Karpas-422 (cell line): ENCODE measurements around the gene PITPNM1. TPM values are rescaled to one million over a fixed set of nuclear protein-coding genes. Genes with fewer than 3 reads are reported as not detected.
"Not testable (repeated sequence)": the region's sequence is repeated elsewhere in the genome, so short reads cannot be mapped to it uniquely, and the experiment has no call there.

Source experiments
- DNase-seq: peaks from one replicate; pipeline ENCODE4 v3.0.0-alpha.2; 2015
- H2AFZ ChIP-seq: fragments of 200-600 bp; sonication (generic); 2 replicates; pipeline ENCODE4 v1.6.1; 2014; ENCODE audit warnings: antibody characterized with exemption, low read length, mixed read lengths
- H3K27ac ChIP-seq: fragments of 200-600 bp; sonication (generic); 2 replicates; pipeline ENCODE4 v1.5.1; 2014; ENCODE audit warnings: mild to moderate bottlenecking, low read length, moderate library complexity
- H3K27me3 ChIP-seq: fragments of 200-600 bp; sonication (generic); 2 replicates; pipeline ENCODE4 v1.6.1; 2014; ENCODE audit warnings: low read length, mixed read lengths
- H3K36me3 ChIP-seq: fragments of 200-600 bp; sonication (generic); 2 replicates; pipeline ENCODE4 v1.6.1; 2014; ENCODE audit warnings: low read length, mixed read lengths; ENCODE audit not compliant: insufficient read depth
- H3K4me1 ChIP-seq: fragments of 200-600 bp; sonication (generic); 2 replicates; pipeline ENCODE4 v1.6.1; 2014; ENCODE audit warnings: mild to moderate bottlenecking, low read length, mixed read lengths
- H3K4me2 ChIP-seq: fragments of 200-600 bp; sonication (generic); 2 replicates; pipeline ENCODE4 v1.6.1; 2014; ENCODE audit warnings: low read length, low read depth, mild to moderate bottlenecking; ENCODE audit not compliant: poor library complexity, severe bottlenecking
- H3K4me3 ChIP-seq: fragments of 200-600 bp; sonication (generic); 2 replicates; pipeline ENCODE4 v1.5.1; 2014; ENCODE audit warnings: mild to moderate bottlenecking, antibody characterized with exemption, low read length, mixed read lengths
- H3K79me2 ChIP-seq: fragments of 200-600 bp; sonication (generic); 2 replicates; pipeline ENCODE4 v1.6.1; 2014; ENCODE audit warnings: mild to moderate bottlenecking, low read length, mixed read lengths
- H3K9ac ChIP-seq: fragments of 200-600 bp; sonication (generic); 2 replicates; pipeline ENCODE4 v1.6.0; 2014; ENCODE audit warnings: low read length
- H3K9me2 ChIP-seq: fragments of 200-600 bp; sonication (generic), shearing (Covaris generic); replicated peaks from 2 replicates; pipeline ENCODE4 v1.6.0; 2014; ENCODE audit warnings: mild to moderate bottlenecking, low read length, moderate library complexity; ENCODE audit not compliant: insufficient read depth
- H3K9me3 ChIP-seq: fragments of 300-700, 200-600 bp; sonication (generic); 2 replicates; pipeline ENCODE4 v1.6.1; 2014; ENCODE audit warnings: low read length, mixed read lengths
- H4K20me1 ChIP-seq: fragments of 200-600 bp; sonication (generic); 2 replicates; pipeline ENCODE4 v1.6.1; 2014; ENCODE audit warnings: mild to moderate bottlenecking, antibody characterized with exemption, low read length, low read depth; ENCODE audit not compliant: insufficient read depth
- total RNA-seq: library from RNA; depleted of rRNA; stranded (reverse); fragments of >200 nt; shearing (Covaris generic); gene quantifications from 2 replicates; pipeline ENCODE4 v1.2.3, GENCODE V29; 2014; ENCODE audit warnings: low replicate concordance

PITPNM1 gene
- total RNA-seq, 1 experiment from 2014 or later, result 79.6 TPM

- Histone ChIP-seq H3K36me3 (no peaks in the 10 kb centered on the region), H3K9ac (peak overlapping the region; percentile 70), H4K20me1 (no peaks in the 10 kb centered on the region), H3K9me2 (no peaks in the 10 kb centered on the region), H3K79me2 (peaks cover 15% of the 10 kb centered on the region), H2AFZ (no peak overlapping the region), H3K9me3 (no peaks in the 10 kb centered on the region), H3K27me3 (no peaks in the 10 kb centered on the region), H3K4me1 (peaks cover 51% of the 10 kb centered on the region), H3K4me2 (peak overlapping the region; percentile 80), H3K27ac (peak overlapping the region; percentile 88), H3K4me3 (peak overlapping the region; percentile 60)
- DNase-seq, result peak; percentile 65
These were observed 21.1 kb downstream of the PITPNM1 start for GRCh38 chr11:67483831-67484665.

- peak within 1 kb of the TSS; percentile 70 for H3K9ac ChIP-seq
- peak within 1 kb of the TSS; percentile 88 for H3K27ac ChIP-seq
- H3K4me1 ChIP-seq, result peaks cover 46% of the 10 kb centered on the region
- DNase-seq, result peak; percentile 99
- no peaks in the 10 kb centered on the region for H3K36me3 ChIP-seq
- H2AFZ ChIP-seq, result peak within 1 kb of the TSS; percentile 75
- H3K4me3 ChIP-seq, result peak within 1 kb of the TSS; percentile 60
- H3K79me2 ChIP-seq, result peaks cover 15% of the 10 kb centered on the region
- H3K27me3 ChIP-seq, result no peaks in the 10 kb centered on the region
- H4K20me1 ChIP-seq, result no peaks in the 10 kb centered on the region
- no peaks in the 10 kb centered on the region for H3K9me3 ChIP-seq
- peak within 1 kb of the TSS; percentile 80 for H3K4me2 ChIP-seq
- no peaks in the 10 kb centered on the region for H3K9me2 ChIP-seq
These were observed 22.1 kb downstream of the PITPNM1 start, which contains the start of gene AIP for GRCh38 chr11:67482827-67483798. TSS of gene AIP (plus strand) at chr11:67483026. CDS start at chr11:67483159, 133 bp downstream.

GRCh38 chr11:67482275-67482826 is 22.8 kb downstream of the PITPNM1 start:
- H3K36me3 ChIP-seq, result no peaks in the 10 kb centered on the region
- H4K20me1 ChIP-seq, result no peaks in the 10 kb centered on the region
- no peak for DNase-seq
- peak overlapping the region; percentile 39 for H3K27ac ChIP-seq
- H3K4me2 ChIP-seq, result peak overlapping the region; percentile 80
- H3K9me2 ChIP-seq, result no peaks in the 10 kb centered on the region
- H3K79me2 ChIP-seq, result peaks cover 15% of the 10 kb centered on the region
- H2AFZ ChIP-seq, result peak overlapping the region; percentile 75
- peak overlapping the region; percentile 60 for H3K4me3 ChIP-seq
- peaks cover 46% of the 10 kb centered on the region for H3K4me1 ChIP-seq
- no peaks in the 10 kb centered on the region for H3K9me3 ChIP-seq
- peak overlapping the region; percentile 70 for H3K9ac ChIP-seq
- no peaks in the 10 kb centered on the region for H3K27me3 ChIP-seq

- H3K4me2 ChIP-seq, H3K4me1 ChIP-seq, H4K20me1 ChIP-seq, H3K9me2 ChIP-seq, DNase-seq, H3K27me3 ChIP-seq, H2AFZ ChIP-seq, H3K4me3 ChIP-seq, H3K36me3 ChIP-seq, H3K79me2 ChIP-seq, H3K9ac ChIP-seq, H3K27ac ChIP-seq, H3K9me3 ChIP-seq: not testable (repeated sequence)
These were observed 27.7 kb downstream of the PITPNM1 start for GRCh38 chr11:67477344-67478050.

- not testable (repeated sequence) for H3K9me2 ChIP-seq
These were observed 28.5 kb downstream of the PITPNM1 start for GRCh38 chr11:67476692-67477091.

GRCh38 chr11:67472882-67473281 is 32.3 kb downstream of the PITPNM1 start:
- Histone ChIP-seq H3K9me3 (no peaks in the 10 kb centered on the region), H3K4me2 (no peak overlapping the region), H3K4me1 (peaks cover 11% of the 10 kb centered on the region), H3K36me3 (no peaks in the 10 kb centered on the region), H3K79me2 (peaks cover 10% of the 10 kb centered on the region), H3K4me3 (no peak overlapping the region), H2AFZ (no peak overlapping the region), H3K9me2 (no peaks in the 10 kb centered on the region), H3K27ac (no peak overlapping the region), H3K27me3 (no peaks in the 10 kb centered on the region), H3K9ac (no peak overlapping the region), H4K20me1 (no peaks in the 10 kb centered on the region)
- DNase-seq, result no peak

More at GRCh38 chr11:67476692-67477091, 28.5 kb downstream of the PITPNM1 start:
- H2AFZ ChIP-seq, H3K9ac ChIP-seq, H3K4me2 ChIP-seq, DNase-seq, H4K20me1 ChIP-seq, H3K4me3 ChIP-seq, H3K4me1 ChIP-seq, H3K79me2 ChIP-seq, H3K36me3 ChIP-seq, H3K9me3 ChIP-seq, H3K27ac ChIP-seq, H3K27me3 ChIP-seq: not testable (repeated sequence)

GRCh38 chr11:67470337-67471002 is 34.7 kb downstream of the PITPNM1 start:
- H3K79me2 ChIP-seq, result peaks cover 16% of the 10 kb centered on the region
- H4K20me1 ChIP-seq, result no peaks in the 10 kb centered on the region
- H3K9me2 ChIP-seq, result no peaks in the 10 kb centered on the region
- no peak overlapping the region for H3K27ac ChIP-seq
- H3K4me2 ChIP-seq, result no peak overlapping the region
- H3K9me3 ChIP-seq, result no peaks in the 10 kb centered on the region
- H3K9ac ChIP-seq, result no peak overlapping the region
- no peak overlapping the region for H2AFZ ChIP-seq
- H3K27me3 ChIP-seq, result no peaks in the 10 kb centered on the region
- H3K36me3 ChIP-seq, result no peaks in the 10 kb centered on the region
- DNase-seq, result no peak
- peaks cover 30% of the 10 kb centered on the region for H3K4me1 ChIP-seq
- H3K4me3 ChIP-seq, result no peak overlapping the region
